CD8-positive, alpha-beta memory T cell (primary cell): ENCODE measurements around the gene VPS13D. TPM values are rescaled to one million over a fixed set of nuclear protein-coding genes. Genes with fewer than 3 reads are reported as not detected.

Source experiments
- CTCF ChIA-PET: fragments of 350-600 bp; sonication (Branson Sonifier 250); formaldehyde crosslinking; loops from one replicate; lab custom pipeline; 2021; ENCODE audit warnings: antibody characterized with exemption; lab: Charles Lee
- POLR2A ChIA-PET: fragments of 350-600 bp; sonication (Branson Sonifier 250); formaldehyde crosslinking; loops from one replicate; lab custom pipeline; 2021; ENCODE audit warnings: antibody characterized with exemption; lab: Charles Lee
- DNase-seq, 5 donors: peaks; one replicate each; pipeline versions ENCODE4 v3.0.0 to v3.0.0-alpha.2; 2020 to 2022; ENCODE audit warnings: mixed read lengths in 1 of 5
- H3K27ac ChIP-seq: one replicate; pipeline ENCODE4 v1.7.0; 2013; ENCODE audit warnings: low read depth, mild to moderate bottlenecking, low read length, moderate library complexity
- H3K27me3 ChIP-seq: 2 replicates; pipeline ENCODE4 v1.7.0; 2013; ENCODE audit warnings: low read length, mild to moderate bottlenecking; ENCODE audit not compliant: insufficient read depth, poor library complexity, severe bottlenecking
- H3K36me3 ChIP-seq: 2 replicates; pipeline ENCODE4 v1.7.0; 2013; ENCODE audit warnings: mild to moderate bottlenecking, low read length, moderate library complexity; ENCODE audit not compliant: insufficient read depth
- H3K4me1 ChIP-seq: 2 replicates; pipeline ENCODE4 v1.7.0; 2013; ENCODE audit warnings: mild to moderate bottlenecking, low read length, moderate library complexity; ENCODE audit not compliant: insufficient read depth
- H3K4me3 ChIP-seq: 2 replicates; pipeline ENCODE4 v1.7.0; 2013; ENCODE audit warnings: mild to moderate bottlenecking, low read length
- H3K9me3 ChIP-seq: 2 replicates; pipeline ENCODE4 v1.7.0; 2013; ENCODE audit warnings: mild to moderate bottlenecking, low read length
- H3K27ac Mint-ChIP-seq, 8 donors: one replicate each; pipeline ENCODE4 v1.8.0; 2020 to 2021; ENCODE audit warnings: mixed read lengths in 8 of 8, mild to moderate bottlenecking in 6 of 8, inconsistent platforms in 3 of 8, moderate library complexity in 3 of 8
- H3K27me3 Mint-ChIP-seq, 2 donors: one replicate each; pipeline ENCODE4 v1.8.0; 2020 to 2021; ENCODE audit warnings: mixed read lengths in 2 of 2, mild to moderate bottlenecking in 1 of 2, moderate library complexity in 1 of 2
- H3K36me3 Mint-ChIP-seq, 3 donors: one replicate each; pipeline ENCODE4 v1.8.0; 2020 to 2021; ENCODE audit warnings: mixed read lengths in 3 of 3, inconsistent platforms in 1 of 3, mild to moderate bottlenecking in 1 of 3
- H3K4me1 Mint-ChIP-seq, 3 donors: one replicate each; pipeline ENCODE4 v1.8.0; 2020 to 2021; ENCODE audit warnings: mixed read lengths in 3 of 3, inconsistent platforms in 1 of 3, mild to moderate bottlenecking in 1 of 3
- H3K4me3 Mint-ChIP-seq, 7 donors: one replicate each; pipeline ENCODE4 v1.8.0; 2020 to 2021; ENCODE audit warnings: mixed read lengths in 7 of 7, mild to moderate bottlenecking in 6 of 7, moderate library complexity in 4 of 7, inconsistent platforms in 2 of 7
- H3K9me3 Mint-ChIP-seq, 5 donors: one replicate each; pipeline ENCODE4 v1.8.0; 2020 to 2022; ENCODE audit warnings: mixed read lengths in 5 of 5, mild to moderate bottlenecking in 3 of 5, moderate library complexity in 2 of 5, inconsistent platforms in 1 of 5
- polyA plus RNA-seq: library from polyadenylated mRNA; unstranded; fragments of 300-500 nt; fragmentation: Illumina TruSeq; gene quantifications from one replicate; pipeline ENCODE4 v1.2.3, GENCODE V29; 2021
- total RNA-seq, 2 experiments: library from RNA; stranded (reverse); gene quantifications; one replicate each; pipeline ENCODE4 v1.2.3, GENCODE V29; 2021

The VPS13D gene
- total and polyA plus RNA-seq, 3 experiments from 2014 or later: 9.7 to 28.5 (median 24.1) TPM

DNA sequence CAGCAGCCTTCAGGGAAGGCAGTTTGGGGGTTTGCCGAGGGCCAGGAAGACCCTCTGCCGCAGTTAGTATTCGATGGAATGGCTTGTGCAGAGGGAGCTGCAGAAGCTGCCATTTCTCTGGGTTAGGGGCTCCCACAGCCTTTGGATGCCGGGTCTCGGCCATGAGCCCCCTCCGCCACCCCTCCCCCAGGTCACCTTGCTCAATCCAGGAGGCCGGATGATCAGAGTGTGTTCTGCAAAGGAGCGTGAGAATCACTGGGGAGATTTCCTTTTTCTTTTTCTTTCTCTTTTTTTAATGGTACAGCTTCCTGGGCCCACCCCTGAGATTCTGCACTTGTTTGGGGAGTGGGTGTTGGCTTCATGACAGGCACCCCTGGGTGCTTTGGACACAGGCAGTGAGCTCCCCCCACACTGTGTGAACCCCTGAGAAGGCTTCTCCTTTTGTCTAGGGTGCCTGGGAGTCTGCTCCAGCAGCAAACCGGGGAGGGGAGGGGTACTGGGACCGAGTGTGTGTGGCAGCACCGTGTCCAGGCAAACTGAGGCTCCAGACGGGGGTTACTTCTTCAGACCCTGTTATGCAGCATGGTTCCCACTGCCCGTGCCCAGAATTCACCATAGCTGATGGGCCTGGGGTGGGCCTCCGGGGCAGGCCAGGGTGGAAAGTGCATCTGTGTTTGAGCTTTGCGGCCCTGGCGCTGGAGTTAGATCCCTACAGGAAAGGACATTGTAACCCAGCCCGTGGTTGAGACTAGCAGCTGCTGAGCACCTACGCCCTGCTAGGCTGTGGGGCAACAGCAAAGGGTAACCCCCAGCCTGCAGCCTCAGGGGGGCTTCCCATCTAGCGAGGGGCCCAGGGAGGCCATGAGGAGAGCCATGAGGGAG lies 44.6 kb upstream of the VPS13D start:
- Histone ChIP-seq H3K27me3 (no peaks in the 10 kb centered on the region), H3K9me3 (no peaks in the 10 kb centered on the region), H3K4me1 (peaks cover 42% of the 10 kb centered on the region), H3K36me3 (peaks cover 13% of the 10 kb centered on the region), H3K4me3 (no peak overlapping the region), H3K27ac (no peak overlapping the region)
- Mint-ChIP-seq H3K4me1 (peaks cover 66 to 93% (median 74%) of the 10 kb centered on the region in 3 donors), H3K9me3 (no peaks in the 10 kb centered on the region), H3K27ac (peak overlapping the region in 7 of 8 donors; percentile 38 to 97 (median 86)), H3K4me3 (no peak overlapping the region), H3K27me3 (no peaks in the 10 kb centered on the region), H3K36me3 (peaks cover 0 to 53% (median 6%) of the 10 kb centered on the region in 3 donors)
- POLR2A ChIA-PET: no interaction called here
- CTCF ChIA-PET: interaction anchor here (0.9 to 7.2 kb wide), 2 partner anchors 62 to 67 kb away, joined by 4 to 50 read pairs; no protein-coding TSS in a partner anchor
- no peak for DNase-seq

DNA sequence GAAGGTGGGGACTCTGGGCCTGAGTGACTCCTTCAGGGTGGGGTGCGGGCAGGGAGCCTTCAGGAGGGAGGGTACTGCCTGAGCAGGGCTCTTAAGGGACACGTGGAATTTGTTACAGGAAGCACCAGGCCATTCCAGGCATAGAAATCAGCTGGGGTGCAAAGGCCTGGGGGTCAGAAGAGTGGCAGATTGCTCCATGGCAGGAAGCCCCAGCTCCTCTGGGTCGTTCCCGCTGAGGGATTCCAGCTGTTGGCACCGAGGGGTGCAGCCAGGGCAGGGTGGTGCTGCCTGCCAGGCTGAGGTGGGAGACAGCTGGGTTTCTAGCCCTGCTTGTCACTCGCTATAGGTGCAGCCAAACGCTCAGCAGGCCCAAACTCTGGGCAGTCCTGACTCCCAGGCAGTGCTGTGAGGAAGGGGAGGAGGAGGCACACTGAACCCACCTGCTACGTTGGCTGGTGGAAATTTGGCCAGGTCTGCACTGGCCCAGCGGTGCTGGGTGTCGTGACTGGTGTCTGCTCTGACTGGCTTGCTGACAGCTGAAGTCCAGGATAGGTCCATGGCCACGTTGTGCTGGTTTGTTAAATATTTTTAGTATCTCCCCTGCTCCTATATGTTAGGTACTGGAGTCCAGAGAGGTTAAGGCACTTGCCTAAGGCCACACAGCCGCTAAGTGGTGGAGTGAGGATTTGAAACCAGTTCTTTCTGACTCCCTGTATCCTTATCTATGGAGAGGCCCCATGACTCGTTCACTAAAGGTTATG lies 43.7 kb upstream of the VPS13D start:
- Histone ChIP-seq H3K27ac (no peak overlapping the region), H3K4me1 (peaks cover 38% of the 10 kb centered on the region), H3K9me3 (no peaks in the 10 kb centered on the region), H3K27me3 (no peaks in the 10 kb centered on the region), H3K4me3 (no peak overlapping the region), H3K36me3 (peaks cover 21% of the 10 kb centered on the region)
- Mint-ChIP-seq H3K4me3 (no peak overlapping the region), H3K4me1 (peaks cover 59 to 92% (median 69%) of the 10 kb centered on the region in 3 donors), H3K9me3 (no peaks in the 10 kb centered on the region), H3K36me3 (peaks cover 0 to 56% (median 7%) of the 10 kb centered on the region in 3 donors), H3K27me3 (no peaks in the 10 kb centered on the region), H3K27ac (peak overlapping the region; percentile 9 to 95 (median 88))
- ChIA-PET CTCF (interaction anchor here (0.9 to 7.2 kb wide), 3 partner anchors 23 to 68 kb away, joined by 4 to 50 read pairs (median 6); no protein-coding TSS in a partner anchor), POLR2A (no interaction called here)
- DNase-seq: no peak

DNA sequence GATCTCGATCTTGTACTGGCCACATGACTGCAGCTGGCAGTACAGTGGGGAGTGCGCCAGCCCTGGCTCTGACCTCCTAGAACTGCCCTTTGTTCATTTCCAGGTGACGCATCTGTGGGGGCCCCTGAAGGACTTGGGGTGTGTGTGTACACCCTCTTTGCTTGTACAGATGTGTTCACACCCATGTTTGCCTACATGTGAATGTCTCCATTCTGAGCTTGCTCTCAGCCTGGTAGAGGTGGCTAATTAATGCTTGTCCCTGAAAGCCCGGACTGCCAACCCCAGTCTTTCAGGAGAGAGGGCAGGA lies 43.2 kb upstream of the VPS13D start:
- no peak overlapping the region for H3K4me3 ChIP-seq
- Mint-ChIP-seq H3K36me3 (peaks cover 0 to 56% (median 7%) of the 10 kb centered on the region in 3 donors), H3K27ac (peak overlapping the region; percentile 9 to 94 (median 88)), H3K27me3 (no peaks in the 10 kb centered on the region), H3K4me3 (no peak overlapping the region), H3K4me1 (peaks cover 58 to 86% (median 65%) of the 10 kb centered on the region in 3 donors), H3K9me3 (no peaks in the 10 kb centered on the region)
- ChIA-PET CTCF (interaction anchor here (2.1 to 7.2 kb wide), 2 partner anchors 23 to 63 kb away, joined by 6 to 50 read pairs; no protein-coding TSS in a partner anchor), POLR2A (interaction anchor here (0.6 kb wide), 1 partner anchor 14 kb away, joined by 15 read pairs; no protein-coding TSS in a partner anchor)
- no peak for DNase-seq
- H3K27ac ChIP-seq: no peak overlapping the region
- H3K27me3 ChIP-seq: no peaks in the 10 kb centered on the region
- H3K4me1 ChIP-seq: peaks cover 37% of the 10 kb centered on the region
- no peaks in the 10 kb centered on the region for H3K9me3 ChIP-seq
- peaks cover 22% of the 10 kb centered on the region for H3K36me3 ChIP-seq

DNA sequence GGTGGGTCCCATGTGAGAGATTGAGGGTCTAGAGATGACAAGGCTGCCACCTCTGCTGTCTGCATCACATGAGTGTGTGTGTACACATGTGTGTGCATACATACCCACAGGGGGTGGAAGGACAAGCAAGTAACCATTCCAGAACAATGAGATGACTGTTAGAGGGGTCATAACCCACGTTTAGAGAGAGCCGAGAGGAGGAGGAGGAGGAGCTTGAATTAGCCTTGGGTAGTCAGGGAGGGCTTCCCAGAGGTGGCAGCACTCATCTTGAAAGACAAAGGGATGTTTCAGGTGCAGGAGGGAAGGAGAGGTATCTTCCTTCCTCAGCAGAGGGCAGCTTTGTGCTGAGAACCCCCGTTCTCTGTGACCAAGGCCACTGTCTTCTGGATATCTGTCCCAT lies 41.7 kb upstream of the VPS13D start:
- peaks cover 30% of the 10 kb centered on the region for H3K4me1 ChIP-seq
- POLR2A ChIA-PET: interaction anchor here (0.8 to 1.1 kb wide), 2 partner anchors 10 to 63 kb away, joined by 3 read pairs; no protein-coding TSS in a partner anchor

DNA sequence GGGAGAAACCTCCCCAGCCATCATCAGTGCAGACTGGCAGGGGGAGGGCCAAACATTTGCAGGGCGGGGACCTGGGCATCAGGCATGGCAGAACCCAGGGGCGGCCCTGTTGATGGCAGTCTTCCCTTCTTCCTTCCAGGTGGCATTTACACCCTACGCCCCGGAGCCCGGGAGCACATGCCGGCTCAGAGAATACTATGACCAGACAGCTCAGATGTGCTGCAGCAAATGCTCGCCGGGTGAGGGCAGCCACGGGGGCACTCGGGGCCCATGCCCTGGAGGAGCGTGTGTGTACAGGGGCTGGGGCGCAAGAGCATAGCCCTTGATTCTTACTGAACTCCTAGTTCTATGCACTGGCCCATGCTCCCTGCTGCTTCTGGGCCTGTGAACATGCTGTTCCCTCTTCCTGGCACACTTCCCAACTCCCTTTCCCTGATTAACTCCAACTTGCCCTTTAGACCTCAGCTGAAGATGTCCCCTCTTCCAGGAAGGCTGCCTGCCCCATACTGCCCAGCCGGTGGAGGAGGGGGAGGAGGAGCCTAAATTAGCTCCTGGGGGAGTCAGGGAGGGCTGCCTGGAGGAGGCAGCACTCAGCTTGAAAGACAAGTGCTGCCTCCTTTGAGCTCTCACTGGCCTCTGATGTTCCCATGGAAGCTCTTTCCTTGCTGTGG lies 41.0 kb upstream of the VPS13D start:
- Mint-ChIP-seq H3K9me3 (no peaks in the 10 kb centered on the region), H3K27me3 (no peaks in the 10 kb centered on the region), H3K4me1 (peaks cover 42 to 67% (median 49%) of the 10 kb centered on the region in 3 donors), H3K27ac (peak overlapping the region; percentile 24 to 95 (median 90)), H3K4me3 (no peak overlapping the region), H3K36me3 (peaks cover 0 to 65% (median 10%) of the 10 kb centered on the region in 3 donors)
- no peaks in the 10 kb centered on the region for H3K27me3 ChIP-seq
- CTCF ChIA-PET: interaction anchor here (2.1 to 7.2 kb wide), 2 partner anchors 20 to 65 kb away, joined by 6 to 50 read pairs; no protein-coding TSS in a partner anchor
- no peak overlapping the region for H3K27ac ChIP-seq
- no peak for DNase-seq
- POLR2A ChIA-PET: interaction anchor here (0.8 to 1.1 kb wide), 2 partner anchors 11 to 64 kb away, joined by 3 read pairs; no protein-coding TSS in a partner anchor
- H3K36me3 ChIP-seq: peaks cover 41% of the 10 kb centered on the region
- H3K4me3 ChIP-seq: no peak overlapping the region
- H3K9me3 ChIP-seq: no peaks in the 10 kb centered on the region
- H3K4me1 ChIP-seq: peaks cover 31% of the 10 kb centered on the region

More for the DNA sequence above, 41.7 kb upstream of the VPS13D start:
- CTCF ChIA-PET: interaction anchor here (2.1 to 7.2 kb wide), 2 partner anchors 21 to 65 kb away, joined by 6 to 50 read pairs; no protein-coding TSS in a partner anchor
- no peak overlapping the region for H3K27ac ChIP-seq
- no peaks in the 10 kb centered on the region for H3K27me3 Mint-ChIP-seq
- H3K36me3 Mint-ChIP-seq: peaks cover 0 to 60% (median 8%) of the 10 kb centered on the region in 3 donors
- peaks cover 49 to 71% (median 55%) of the 10 kb centered on the region in 3 donors for H3K4me1 Mint-ChIP-seq
- H3K4me3 Mint-ChIP-seq: no peak overlapping the region
- H3K4me3 ChIP-seq: no peak overlapping the region
- H3K27me3 ChIP-seq: no peaks in the 10 kb centered on the region
- H3K9me3 Mint-ChIP-seq: no peaks in the 10 kb centered on the region
- H3K27ac Mint-ChIP-seq: peak overlapping the region; percentile 16 to 95 (median 91)
- H3K9me3 ChIP-seq: no peaks in the 10 kb centered on the region
- peaks cover 36% of the 10 kb centered on the region for H3K36me3 ChIP-seq
- DNase-seq: no peak

DNA sequence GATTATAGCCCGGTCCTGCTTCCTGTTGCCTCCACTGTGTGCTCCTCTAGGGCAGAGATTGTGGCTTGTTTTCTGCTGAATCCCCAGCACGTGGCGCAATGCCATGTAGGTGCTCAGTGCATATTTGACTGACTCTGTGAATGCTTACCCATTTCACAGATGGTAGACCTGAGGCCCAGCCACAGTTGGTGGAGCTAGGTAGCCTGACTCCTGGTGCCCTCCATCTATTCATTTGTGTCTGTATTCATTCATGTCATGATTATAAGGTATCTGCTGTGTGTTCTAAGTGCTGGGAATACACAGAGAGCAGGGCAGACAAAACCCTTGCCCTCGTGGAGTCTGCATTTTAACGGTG lies 40.5 kb upstream of the VPS13D start:
- Mint-ChIP-seq H3K27me3 (no peaks in the 10 kb centered on the region), H3K27ac (peak overlapping the region; percentile 38 to 95 (median 82)), H3K4me3 (peak overlapping the region in 1 of 7 donors; percentile 65), H3K4me1 (peaks cover 41 to 67% (median 43%) of the 10 kb centered on the region in 3 donors), H3K36me3 (peaks cover 0 to 70% (median 10%) of the 10 kb centered on the region in 3 donors), H3K9me3 (no peaks in the 10 kb centered on the region)
- H3K9me3 ChIP-seq: no peaks in the 10 kb centered on the region
- H3K4me3 ChIP-seq: no peak overlapping the region
- peaks cover 27% of the 10 kb centered on the region for H3K4me1 ChIP-seq
- DNase-seq: no peak
- CTCF ChIA-PET: no interaction called here
- POLR2A ChIA-PET: interaction anchor here (1.1 kb wide), 1 partner anchor 65 kb away, joined by 3 read pairs; no protein-coding TSS in a partner anchor
- H3K27ac ChIP-seq: no peak overlapping the region
- H3K36me3 ChIP-seq: peaks cover 47% of the 10 kb centered on the region
- no peaks in the 10 kb centered on the region for H3K27me3 ChIP-seq
